HepG2 (cell line): ENCODE results near the gene TSHZ2. TPM values are rescaled to one million over a fixed set of nuclear protein-coding genes. Genes with fewer than 3 reads are reported as not detected.

Experiments
- DNMT1 ChIP-seq: sonication (generic); formaldehyde crosslinking; IDR thresholded peaks from 2 replicates; pipeline ENCODE4 v1.5.1; 2020; ENCODE audit warnings: mild to moderate bottlenecking, missing genetic modification reagents
- DZIP1 ChIP-seq: sonication (generic); formaldehyde crosslinking; IDR thresholded peaks from 2 replicates; pipeline ENCODE4 v1.5.0; 2020; ENCODE audit warnings: mild to moderate bottlenecking, missing genetic modification reagents
- EED ChIP-seq: sonication (generic); formaldehyde crosslinking; IDR thresholded peaks from 2 replicates; pipeline ENCODE4 v1.5.0; 2020; ENCODE audit warnings: mild to moderate bottlenecking, missing genetic modification reagents
- ETV5 ChIP-seq: IDR thresholded peaks from 2 replicates; pipeline ENCODE4 v1.6.1; 2018; ENCODE audit warnings: missing biosample characterization, missing genetic modification reagents, inconsistent platforms, borderline replicate concordance
- GZF1 ChIP-seq: sonication (generic); formaldehyde crosslinking; IDR thresholded peaks from 2 replicates; pipeline ENCODE4 v1.5.1; 2020; ENCODE audit warnings: mild to moderate bottlenecking, missing genetic modification reagents
- HOXA5 ChIP-seq: sonication (generic); formaldehyde crosslinking; IDR thresholded peaks from 2 replicates; pipeline ENCODE4 v1.4.0; 2020; ENCODE audit warnings: missing genetic modification reagents
- KDM5A ChIP-seq: fragments of 200-600 bp; sonication (generic); IDR thresholded peaks from 2 replicates; pipeline ENCODE4 v1.7.0; 2018; ENCODE audit warnings: antibody characterized with exemption, mild to moderate bottlenecking, low read length, borderline replicate concordance
- KLF12 ChIP-seq: sonication (generic); formaldehyde crosslinking; IDR thresholded peaks from 2 replicates; pipeline ENCODE4 v1.4.0; 2020; ENCODE audit warnings: missing genetic modification reagents, borderline replicate concordance
- NPAS2 ChIP-seq: sonication (generic); formaldehyde crosslinking; IDR thresholded peaks from 2 replicates; pipeline ENCODE4 v1.8.0; 2022; ENCODE audit warnings: mild to moderate bottlenecking, missing genetic modification reagents, borderline replicate concordance
- NR2F6 ChIP-seq, 2 experiments: IDR thresholded peaks; 2 replicates each; pipeline ENCODE4 v1.6.1; 2016; ENCODE audit warnings: antibody characterized with exemption in 1 of 2, mild to moderate bottlenecking in 1 of 2
- PAWR ChIP-seq: sonication (generic); formaldehyde crosslinking; IDR thresholded peaks from 2 replicates; pipeline ENCODE4 v1.4.0; 2020; ENCODE audit warnings: missing genetic modification reagents, mild to moderate bottlenecking, borderline replicate concordance
- PTBP1 ChIP-seq: fragments of 200-400 bp; formaldehyde crosslinking; IDR thresholded peaks from 2 replicates; pipeline ENCODE4 v1.6.1; 2018; ENCODE audit warnings: low read length, low read depth; ENCODE audit not compliant: poor library complexity, severe bottlenecking
- REPIN1 ChIP-seq: sonication (generic); formaldehyde crosslinking; IDR thresholded peaks from 2 replicates; pipeline ENCODE4 v1.8.0; 2022; ENCODE audit warnings: missing genetic modification reagents, low read depth, mild to moderate bottlenecking, borderline replicate concordance
- THYN1 ChIP-seq: sonication (generic); formaldehyde crosslinking; IDR thresholded peaks from 2 replicates; pipeline ENCODE4 v1.8.1; 2023; ENCODE audit warnings: low read depth, mild to moderate bottlenecking, moderate library complexity, missing genetic modification reagents, borderline replicate concordance
- TP53 ChIP-seq: sonication (generic); formaldehyde crosslinking; conservative IDR thresholded peaks from 2 replicates; pipeline ENCODE4 v1.4.0; 2020; ENCODE audit warnings: missing genetic modification reagents
- ZNF331 ChIP-seq: sonication (generic); formaldehyde crosslinking; IDR thresholded peaks from 2 replicates; pipeline ENCODE4 v1.4.0; 2020; ENCODE audit warnings: missing genetic modification reagents
- ZNF414 ChIP-seq: sonication (generic); formaldehyde crosslinking; IDR thresholded peaks from 2 replicates; pipeline ENCODE4 v1.5.0; 2020; ENCODE audit warnings: missing genetic modification reagents
- polyA plus RNA-seq, 8 experiments: library from polyadenylated mRNA; depleted of rRNA in 3 of 8; stranded (reverse) in 7 of 8; unstranded in 1 of 8; fragments of >200 nt; fragmentation: Illumina TruSeq in 4 of 8; extraction: Trizol in 4 of 8; gene quantifications; 2 replicates each; pipeline versions ENCODE4 v1.2.1 to v1.2.3, GENCODE V29; 2011 to 2016; ENCODE audit warnings: low read depth in 4 of 8, missing spikeins in 1 of 8, mixed read lengths in 1 of 8; ENCODE audit not compliant: insufficient read depth in 1 of 8
- total RNA-seq, 5 experiments: library from RNA; depleted of rRNA; stranded (reverse); fragments of >200 nt; fragmentation: Illumina TruSeq; extraction: Trizol; gene quantifications; 2 replicates each; pipeline ENCODE4 v1.2.3, GENCODE V29; 2016; ENCODE audit warnings: low read depth in 1 of 5
- TF ChIP-seq, protein P1 (sequence below): IDR thresholded peaks from 2 replicates; pipeline ENCODE4 v1.6.1; 2016; ENCODE audit warnings: missing genetic modification reagents, missing compliant biosample characterization
- TF ChIP-seq, protein P2 (sequence below): sonication (generic); formaldehyde crosslinking; IDR thresholded peaks from 2 replicates; pipeline ENCODE4 v1.5.0; 2020; ENCODE audit warnings: mild to moderate bottlenecking, low read depth, missing genetic modification reagents, borderline replicate concordance
- TF ChIP-seq, protein P3 (sequence below): sonication (generic); formaldehyde crosslinking; IDR thresholded peaks from 2 replicates; pipeline ENCODE4 v1.5.0; 2020; ENCODE audit warnings: missing genetic modification reagents, mild to moderate bottlenecking, borderline replicate concordance

TSHZ2 gene
- total and polyA plus RNA-seq, 2 of the 13 experiments (the other 11 are each of a cell fraction or from before 2014, with no cell fraction given): 0.01 TPM; not detected in 1

- TF ChIP-seq, protein P1, sequence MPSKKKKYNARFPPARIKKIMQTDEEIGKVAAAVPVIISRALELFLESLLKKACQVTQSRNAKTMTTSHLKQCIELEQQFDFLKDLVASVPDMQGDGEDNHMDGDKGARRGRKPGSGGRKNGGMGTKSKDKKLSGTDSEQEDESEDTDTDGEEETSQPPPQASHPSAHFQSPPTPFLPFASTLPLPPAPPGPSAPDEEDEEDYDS (CRISPR knock-in tag): peak; percentile 39; the same call in 1 of the 2 replicates
- TF ChIP-seq, protein P2, sequence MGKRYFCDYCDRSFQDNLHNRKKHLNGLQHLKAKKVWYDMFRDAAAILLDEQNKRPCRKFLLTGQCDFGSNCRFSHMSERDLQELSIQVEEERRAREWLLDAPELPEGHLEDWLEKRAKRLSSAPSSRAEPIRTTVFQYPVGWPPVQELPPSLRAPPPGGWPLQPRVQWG: no peak
- TF ChIP-seq HOXA5: peak; percentile 61; the same call in 1 of the 2 replicates
- no peak for TF ChIP-seq ZNF414 (CRISPR knock-in tag)
- no peak for TF ChIP-seq DZIP1 (CRISPR knock-in tag)
- TF ChIP-seq, protein P3, sequence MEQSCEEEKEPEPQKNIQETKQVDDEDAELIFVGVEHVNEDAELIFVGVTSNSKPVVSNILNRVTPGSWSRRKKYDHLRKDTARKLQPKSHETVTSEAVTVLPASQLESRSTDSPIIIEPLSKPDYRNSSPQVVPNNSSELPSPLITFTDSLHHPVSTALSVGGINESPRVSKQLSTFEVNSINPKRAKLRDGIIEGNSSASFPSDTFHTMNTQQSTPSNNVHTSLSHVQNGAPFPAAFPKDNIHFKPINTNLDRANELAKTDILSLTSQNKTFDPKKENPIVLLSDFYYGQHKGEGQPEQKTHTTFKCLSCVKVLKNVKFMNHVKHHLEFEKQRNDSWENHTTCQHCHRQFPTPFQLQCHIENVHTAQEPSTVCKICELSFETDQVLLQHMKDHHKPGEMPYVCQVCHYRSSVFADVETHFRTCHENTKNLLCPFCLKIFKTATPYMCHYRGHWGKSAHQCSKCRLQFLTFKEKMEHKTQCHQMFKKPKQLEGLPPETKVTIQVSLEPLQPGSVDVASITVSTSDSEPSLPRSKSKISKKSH (CRISPR knock-in tag): no peak
- peak; percentile 69; the same call in 1 of the 2 replicates for TF ChIP-seq ZNF331 (CRISPR knock-in tag)
- TF ChIP-seq EED (CRISPR knock-in tag): no peak
- TF ChIP-seq GZF1 (CRISPR knock-in tag): no peak
- peak; percentile 89 for TF ChIP-seq NR2F6 (IDR thresholded peaks at IDR 0.05)
- peak; percentile 89 for TF ChIP-seq NR2F6 (CRISPR knock-in tag; IDR thresholded peaks at IDR 0.05)
- no peak for TF ChIP-seq KDM5A
- no peak for TF ChIP-seq REPIN1 (CRISPR knock-in tag)
- TF ChIP-seq PAWR: no peak
- TF ChIP-seq ETV5 (CRISPR knock-in tag): peak; percentile 72; the same call in 1 of the 2 replicates
- TF ChIP-seq KLF12 (CRISPR knock-in tag): no peak
- TF ChIP-seq NPAS2 (CRISPR knock-in tag): no peak
- TF ChIP-seq PTBP1: no peak
- no peak for TF ChIP-seq TP53 (CRISPR knock-in tag)
- TF ChIP-seq DNMT1 (CRISPR knock-in tag): no peak
- TF ChIP-seq THYN1: no peak
Observed at GRCh38 chr20:53077373-53078205, 105.4 kb downstream of the TSHZ2 start (continued).
